Calu3 (cell line): Measurements from ENCODE around the gene ATP6V1G3. TPM values are rescaled to one million over a fixed set of nuclear protein-coding genes. Genes with fewer than 3 reads are reported as not detected.

ENCODE experiments used
- BruUV-seq: library from RNA; stranded (reverse); fragments of 400-500 nt; replicated peaks from 2 replicates; lab custom pipeline; 2021; lab: Mats Ljungman, UMichigan
- CTCF ChIA-PET: fragments of 300-600 bp; sonication (Branson Sonifier 250); formaldehyde crosslinking; loops from one replicate; lab custom pipeline; 2022; ENCODE audit warnings: antibody characterized with exemption; lab: Charles Lee
- DNase-seq: peaks from one replicate; pipeline ENCODE4 v3.0.0; 2022
- H3K27ac Mint-ChIP-seq: one replicate; pipeline ENCODE4 v1.8.0; 2022; ENCODE audit warnings: mixed read lengths; ENCODE audit not compliant: unreplicated experiment
- H3K27me3 Mint-ChIP-seq: one replicate; pipeline ENCODE4 v1.8.0; 2022; ENCODE audit warnings: mixed read lengths; ENCODE audit not compliant: unreplicated experiment
- H3K36me3 Mint-ChIP-seq: one replicate; pipeline ENCODE4 v1.8.0; 2022; ENCODE audit warnings: mild to moderate bottlenecking, moderate library complexity, mixed read lengths; ENCODE audit not compliant: insufficient read depth, unreplicated experiment
- H3K4me1 Mint-ChIP-seq: one replicate; pipeline ENCODE4 v1.8.0; 2022; ENCODE audit warnings: mild to moderate bottlenecking, low read depth, mixed read lengths; ENCODE audit not compliant: unreplicated experiment
- H3K4me3 Mint-ChIP-seq: one replicate; pipeline ENCODE4 v1.8.0; 2022; ENCODE audit warnings: mild to moderate bottlenecking, low read depth, moderate library complexity, mixed read lengths; ENCODE audit not compliant: unreplicated experiment
- H3K9me3 Mint-ChIP-seq: one replicate; pipeline ENCODE4 v1.8.0; 2022; ENCODE audit warnings: low read depth, mixed read lengths; ENCODE audit not compliant: unreplicated experiment
- intact Hi-C: fragments of 100-400 bp; cut with micrococcal nuclease; formaldehyde crosslinking; loops from one replicate; pipeline ENCODE4 v1.10.0; 2022; ENCODE audit not compliant: unreplicated experiment
- total RNA-seq: library from RNA; stranded (reverse); gene quantifications from 2 replicates; pipeline ENCODE4 v1.2.3, GENCODE V29; 2022
- TF ChIP-seq, protein P1 (sequence below): fragments of 200-600 bp; IDR thresholded peaks from one replicate; pipeline ENCODE4 v1.8.0; 2022; ENCODE audit warnings: antibody characterized with exemption; ENCODE audit not compliant: unreplicated experiment

Gene ATP6V1G3
- total RNA-seq, 1 experiment from 2014 or later: not detected

DNA sequence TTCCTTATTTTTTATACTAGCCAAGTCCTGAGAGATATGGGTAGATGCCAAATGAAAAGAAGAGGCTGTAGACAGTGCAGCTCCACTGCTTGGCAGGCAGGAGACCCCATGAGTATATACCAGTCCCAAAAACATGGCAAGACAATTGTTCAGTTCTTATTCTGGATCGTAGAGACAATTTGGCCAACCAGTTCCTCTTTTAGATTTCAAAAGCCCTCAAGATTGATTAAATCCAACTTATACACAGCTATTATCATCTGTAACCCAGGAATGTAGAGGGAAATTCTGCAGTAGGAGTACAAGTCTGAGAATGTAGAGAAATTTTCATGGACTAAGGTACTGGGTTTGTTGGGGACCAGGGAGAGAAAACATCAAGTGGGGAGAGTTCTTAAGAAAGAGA, 50.3 kb downstream of the ATP6V1G3 start:
- TF ChIP-seq, protein P1, sequence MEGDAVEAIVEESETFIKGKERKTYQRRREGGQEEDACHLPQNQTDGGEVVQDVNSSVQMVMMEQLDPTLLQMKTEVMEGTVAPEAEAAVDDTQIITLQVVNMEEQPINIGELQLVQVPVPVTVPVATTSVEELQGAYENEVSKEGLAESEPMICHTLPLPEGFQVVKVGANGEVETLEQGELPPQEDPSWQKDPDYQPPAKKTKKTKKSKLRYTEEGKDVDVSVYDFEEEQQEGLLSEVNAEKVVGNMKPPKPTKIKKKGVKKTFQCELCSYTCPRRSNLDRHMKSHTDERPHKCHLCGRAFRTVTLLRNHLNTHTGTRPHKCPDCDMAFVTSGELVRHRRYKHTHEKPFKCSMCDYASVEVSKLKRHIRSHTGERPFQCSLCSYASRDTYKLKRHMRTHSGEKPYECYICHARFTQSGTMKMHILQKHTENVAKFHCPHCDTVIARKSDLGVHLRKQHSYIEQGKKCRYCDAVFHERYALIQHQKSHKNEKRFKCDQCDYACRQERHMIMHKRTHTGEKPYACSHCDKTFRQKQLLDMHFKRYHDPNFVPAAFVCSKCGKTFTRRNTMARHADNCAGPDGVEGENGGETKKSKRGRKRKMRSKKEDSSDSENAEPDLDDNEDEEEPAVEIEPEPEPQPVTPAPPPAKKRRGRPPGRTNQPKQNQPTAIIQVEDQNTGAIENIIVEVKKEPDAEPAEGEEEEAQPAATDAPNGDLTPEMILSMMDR: no peak
- no peaks in the 10 kb centered on the region for H3K9me3 Mint-ChIP-seq
- CTCF ChIA-PET: no interaction called here
- DNase-seq: no peak
- H3K4me1 Mint-ChIP-seq: peaks cover 3% of the 10 kb centered on the region
- no peak overlapping the region for H3K27ac Mint-ChIP-seq
- intact Hi-C loops: no loop called here
- no peaks in the 10 kb centered on the region for H3K27me3 Mint-ChIP-seq
- H3K36me3 Mint-ChIP-seq: no peaks in the 10 kb centered on the region
- H3K4me3 Mint-ChIP-seq: no peak overlapping the region
- BruUV-seq: no TSS peak

DNA sequence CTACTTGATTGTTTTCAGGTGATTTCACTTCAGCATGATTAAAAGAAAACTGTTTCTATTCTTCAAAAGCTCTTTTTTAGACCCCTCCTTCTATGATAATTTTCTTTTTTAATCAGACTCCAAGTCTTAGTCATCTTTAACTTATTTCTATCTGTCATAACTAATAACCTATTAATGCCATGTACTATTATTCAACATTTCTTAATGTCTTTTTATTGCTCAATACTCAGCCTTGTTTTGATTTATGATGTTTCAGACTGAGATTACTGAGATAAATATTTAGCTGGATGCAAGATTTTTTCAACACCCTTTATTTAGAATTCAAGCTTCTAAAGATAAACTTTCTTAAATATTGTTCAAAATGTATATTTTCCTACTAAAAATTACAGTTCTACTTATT, 53.6 kb downstream of the ATP6V1G3 start:
- no TSS peak for BruUV-seq
- Mint-ChIP-seq H3K27me3 (no peaks in the 10 kb centered on the region), H3K4me3 (no peak overlapping the region), H3K4me1 (peaks cover 2% of the 10 kb centered on the region), H3K36me3 (no peaks in the 10 kb centered on the region), H3K27ac (no peak overlapping the region), H3K9me3 (no peaks in the 10 kb centered on the region)
- no peak for DNase-seq
- TF ChIP-seq, protein P1: no peak
- CTCF ChIA-PET: no interaction called here
- intact Hi-C loops: no loop called here

DNA sequence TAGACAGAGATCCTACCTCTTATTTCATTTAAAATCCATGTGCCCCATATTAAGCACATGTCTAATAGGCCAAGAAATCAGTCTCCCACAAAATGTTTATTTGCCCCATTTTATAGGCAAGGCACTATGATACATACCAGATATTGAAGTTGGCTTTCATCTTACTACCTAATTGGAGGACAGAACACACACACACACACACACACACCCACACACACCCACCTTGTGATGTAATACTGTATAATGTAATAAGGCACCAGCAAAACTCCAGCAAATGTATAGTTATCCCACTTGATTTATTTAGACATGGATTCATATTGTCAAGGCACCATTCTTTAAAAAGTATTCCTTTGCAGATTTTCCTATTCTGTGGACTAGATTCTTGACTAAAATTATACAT, 56.8 kb downstream of the ATP6V1G3 start:
- Mint-ChIP-seq H3K9me3 (no peaks in the 10 kb centered on the region), H3K4me1 (peaks cover 17% of the 10 kb centered on the region), H3K27ac (no peak overlapping the region), H3K4me3 (no peak overlapping the region), H3K27me3 (no peaks in the 10 kb centered on the region), H3K36me3 (no peaks in the 10 kb centered on the region)
- intact Hi-C loops: no loop called here
- no TSS peak for BruUV-seq
- CTCF ChIA-PET: interaction anchor here (1.1 kb wide), 1 partner anchor 13 kb away, joined by 4 read pairs; no protein-coding TSS in a partner anchor
- TF ChIP-seq, protein P1: no peak
- no peak for DNase-seq

DNA sequence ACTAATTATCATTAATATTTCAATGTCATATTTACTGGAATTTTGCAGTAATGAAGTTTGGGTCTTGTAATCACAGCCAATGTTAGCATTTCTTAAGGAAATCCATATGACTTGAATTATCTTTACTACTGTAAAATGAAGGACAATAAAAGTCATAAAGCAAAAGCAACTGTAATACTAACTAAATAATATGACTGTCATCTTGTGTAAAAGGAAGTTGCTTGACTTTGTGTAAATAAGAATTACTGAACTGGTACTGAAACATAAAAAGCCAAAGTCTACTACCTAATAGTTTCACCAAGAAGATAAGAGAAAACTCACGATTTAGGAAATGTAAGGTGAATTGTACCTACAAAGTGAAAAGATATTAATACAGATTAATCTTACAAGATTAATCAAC, 57.5 kb downstream of the ATP6V1G3 start:
- Mint-ChIP-seq H3K27me3 (no peaks in the 10 kb centered on the region), H3K27ac (no peak overlapping the region), H3K4me3 (no peak overlapping the region), H3K4me1 (peaks cover 17% of the 10 kb centered on the region), H3K36me3 (no peaks in the 10 kb centered on the region), H3K9me3 (no peaks in the 10 kb centered on the region)
- DNase-seq: no peak
- intact Hi-C loops: no loop called here
- no TSS peak for BruUV-seq
- TF ChIP-seq, protein P1: no peak
- CTCF ChIA-PET: no interaction called here
